Activated naive CD4-positive, alpha-beta T cell treated with anti-CD3 and anti-CD28 coated beads, Interleukin-2, amount 50 U/mL, for 72 hours (primary cell): ENCODE data around the gene TMBIM6. TPM values are rescaled to one million over a fixed set of nuclear protein-coding genes. Genes with fewer than 3 reads are reported as not detected.
A peak's percentile ranks its signal among the peaks of the same experiment; 100 is the strongest.

Experiments used
- ATAC-seq, 2 donors: fragments of 150-1000 bp; cut with Tn5 transposase; 2 replicates each; pipeline ENCODE4 v1.10.0; 2021; ENCODE audit warnings: mild to moderate bottlenecking in 2 of 2, moderate library complexity in 2 of 2
- DNase-seq, 2 donors: peaks; one replicate each; pipeline ENCODE4 v3.0.0; 2021 to 2022; ENCODE audit warnings: low spot score in 2 of 2
- H3K27ac Mint-ChIP-seq, 2 donors: one replicate each; pipeline ENCODE4 v1.8.0; 2022; ENCODE audit warnings: mild to moderate bottlenecking in 2 of 2, mixed read lengths in 2 of 2
- H3K36me3 Mint-ChIP-seq, 2 donors: one replicate each; pipeline ENCODE4 v1.8.0; 2022; ENCODE audit warnings: mixed read lengths in 2 of 2
- H3K9me3 Mint-ChIP-seq, 2 donors: one replicate each; pipeline ENCODE4 v1.8.0; 2022; ENCODE audit warnings: mixed read lengths in 2 of 2
- total RNA-seq, 2 donors: library from RNA; stranded (reverse); gene quantifications; one replicate each; pipeline ENCODE4 v1.2.3, GENCODE V29; 2022

The TMBIM6 gene
- total RNA-seq, 2 donors from 2014 or later, result 361 to 467 TPM

DNA sequence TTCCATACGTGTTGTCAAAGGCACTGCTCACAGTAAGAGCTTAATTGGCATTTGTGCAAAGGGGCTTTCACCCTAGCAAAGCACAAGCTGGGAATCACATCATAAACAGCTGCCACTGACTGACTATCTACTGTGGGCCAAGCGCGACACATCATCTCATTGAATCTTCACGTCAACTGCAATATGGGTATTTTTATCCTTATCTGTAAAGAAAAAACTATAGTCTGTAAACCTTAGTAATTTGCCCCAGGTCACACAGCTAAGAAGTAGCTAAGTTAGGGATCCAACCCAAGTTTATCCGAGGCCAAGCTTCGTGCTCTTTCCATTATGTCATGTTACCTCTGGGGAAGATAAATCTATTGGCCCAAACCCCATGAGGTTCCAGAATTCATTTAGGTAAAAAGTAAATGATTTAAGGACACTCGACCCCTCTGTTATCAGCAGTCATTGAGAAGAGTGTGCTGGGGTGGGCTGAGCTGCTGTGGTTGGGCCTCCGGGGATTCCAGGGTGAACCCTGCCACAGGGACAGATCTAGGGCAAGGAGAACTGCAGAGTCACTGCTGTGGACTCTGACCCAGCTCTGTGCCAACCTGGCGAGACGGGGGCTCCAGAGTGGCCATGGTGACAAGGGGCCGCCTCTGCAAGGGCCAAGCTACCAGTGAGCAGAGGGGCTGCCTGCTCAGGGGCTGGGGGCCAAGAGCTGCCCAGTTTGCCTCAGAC is 59.2 kb downstream of the TMBIM6 start:
- Mint-ChIP-seq H3K36me3 (no peaks in the 10 kb centered on the region), H3K9me3 (no peaks in the 10 kb centered on the region), H3K27ac (peak overlapping the region in 1 of 2 donors; percentile 93)
- peak in 1 of 2 donors; percentile 26 for DNase-seq
- no peak for ATAC-seq

- peak in 1 of 2 donors; percentile 35 for DNase-seq
- Mint-ChIP-seq H3K27ac (peak overlapping the region in 1 of 2 donors; percentile 22), H3K36me3 (no peaks in the 10 kb centered on the region), H3K9me3 (no peaks in the 10 kb centered on the region)
- no peak for ATAC-seq
These were observed 60.0 kb downstream of the TMBIM6 start for GRCh38 chr12:49801141-49802063.

DNA sequence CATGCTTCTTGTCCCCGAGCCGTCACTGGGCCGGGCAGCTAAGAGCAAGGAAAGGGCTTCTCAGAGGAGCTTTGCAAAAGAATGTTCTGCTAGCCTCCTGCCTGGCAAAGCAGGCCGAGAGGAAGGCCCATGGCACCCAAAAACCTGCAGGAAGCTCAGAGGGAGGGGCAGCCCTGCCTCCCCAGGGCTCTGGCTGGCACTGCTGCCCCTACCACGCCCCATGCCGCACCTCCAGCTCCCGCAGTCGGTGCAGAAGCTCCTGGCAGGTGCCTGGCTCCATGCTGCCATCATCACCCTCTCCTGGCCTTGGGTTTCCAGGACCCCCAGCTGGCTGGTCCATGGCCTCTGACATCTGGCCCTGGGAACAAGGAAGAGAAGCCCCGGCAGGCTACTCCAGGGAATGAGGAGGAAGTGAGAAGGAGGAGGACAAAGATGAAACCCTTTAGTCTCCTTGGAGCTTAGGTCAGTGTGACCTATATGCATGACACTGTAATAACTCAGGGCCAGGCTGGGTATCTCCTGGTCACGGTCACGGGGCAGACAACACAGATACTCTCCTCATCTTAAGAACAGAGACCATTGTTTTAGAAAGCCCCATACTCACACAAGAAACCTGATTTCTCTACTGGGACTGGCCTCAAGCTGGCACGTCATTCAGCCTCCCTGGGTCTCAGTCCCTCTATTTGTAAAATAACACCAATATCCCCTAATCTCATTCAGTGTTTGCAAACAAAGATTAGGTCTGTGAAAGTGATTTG is 62.5 kb downstream of the TMBIM6 start:
- Mint-ChIP-seq H3K36me3 (no peaks in the 10 kb centered on the region), H3K9me3 (no peaks in the 10 kb centered on the region), H3K27ac (no peak overlapping the region)
- peak in 1 of 2 donors; percentile 38 for DNase-seq
- ATAC-seq, result no peak

GRCh38 chr12:49804821-49805220 is 63.5 kb downstream of the TMBIM6 start:
- no peak for ATAC-seq
- Mint-ChIP-seq H3K9me3 (no peaks in the 10 kb centered on the region), H3K27ac (no peak overlapping the region), H3K36me3 (no peaks in the 10 kb centered on the region)
- DNase-seq, result peak in 1 of 2 donors; percentile 23

DNA sequence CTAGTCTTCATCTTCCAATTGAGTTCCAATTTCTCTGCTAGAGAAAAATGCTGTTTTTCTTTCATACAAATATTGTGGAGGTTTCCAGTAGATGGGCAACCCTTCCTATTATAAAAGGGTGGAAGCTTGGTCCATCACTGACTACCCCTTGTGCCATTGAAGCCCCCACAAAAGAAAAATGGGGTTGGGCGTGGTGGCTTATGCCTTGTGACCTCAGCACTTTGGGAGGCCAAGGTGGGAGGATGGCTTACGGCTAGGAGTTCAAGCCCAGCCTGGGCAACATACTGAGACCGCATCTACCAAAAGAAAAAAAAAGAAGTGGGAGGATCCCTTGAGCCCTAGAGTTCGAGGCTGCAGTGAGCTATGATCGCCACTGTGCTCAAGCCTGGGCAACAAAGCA is 64.1 kb downstream of the TMBIM6 start:
- no peaks in the 10 kb centered on the region for H3K9me3 Mint-ChIP-seq
- no peak overlapping the region for H3K27ac Mint-ChIP-seq
- ATAC-seq, result no peak
- peak in 1 of 2 donors; percentile 21 for DNase-seq
- H3K36me3 Mint-ChIP-seq, result no peaks in the 10 kb centered on the region

GRCh38 chr12:49806321-49806813 is 65.0 kb downstream of the TMBIM6 start:
- ATAC-seq (no peak), DNase-seq (no peak)
- H3K27ac Mint-ChIP-seq, result no peak overlapping the region
- no peaks in the 10 kb centered on the region for H3K9me3 Mint-ChIP-seq
- no peaks in the 10 kb centered on the region for H3K36me3 Mint-ChIP-seq

DNA sequence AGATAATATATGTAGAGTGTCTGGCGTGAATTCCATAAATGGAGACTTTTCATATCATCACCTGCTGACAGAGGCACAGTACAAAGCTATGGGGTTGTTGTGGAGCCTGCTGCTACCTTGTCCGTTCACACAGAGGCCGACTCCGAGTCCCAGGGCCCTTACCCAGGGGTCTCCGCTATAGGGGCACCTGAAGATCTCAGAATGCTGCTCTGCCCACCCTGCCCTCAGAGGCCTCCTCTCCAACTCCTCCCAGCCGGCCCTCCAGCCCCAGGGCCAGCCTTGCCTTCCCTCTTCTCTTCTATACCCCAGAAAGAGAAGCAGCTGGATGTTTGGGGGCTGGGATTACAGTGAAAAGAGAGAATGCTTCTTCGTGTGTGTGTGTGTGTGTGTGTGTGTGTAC is 65.5 kb downstream of the TMBIM6 start:
- no peak for DNase-seq
- no peaks in the 10 kb centered on the region for H3K36me3 Mint-ChIP-seq
- H3K27ac Mint-ChIP-seq, result no peak overlapping the region
- no peak for ATAC-seq
- H3K9me3 Mint-ChIP-seq, result no peaks in the 10 kb centered on the region

DNA sequence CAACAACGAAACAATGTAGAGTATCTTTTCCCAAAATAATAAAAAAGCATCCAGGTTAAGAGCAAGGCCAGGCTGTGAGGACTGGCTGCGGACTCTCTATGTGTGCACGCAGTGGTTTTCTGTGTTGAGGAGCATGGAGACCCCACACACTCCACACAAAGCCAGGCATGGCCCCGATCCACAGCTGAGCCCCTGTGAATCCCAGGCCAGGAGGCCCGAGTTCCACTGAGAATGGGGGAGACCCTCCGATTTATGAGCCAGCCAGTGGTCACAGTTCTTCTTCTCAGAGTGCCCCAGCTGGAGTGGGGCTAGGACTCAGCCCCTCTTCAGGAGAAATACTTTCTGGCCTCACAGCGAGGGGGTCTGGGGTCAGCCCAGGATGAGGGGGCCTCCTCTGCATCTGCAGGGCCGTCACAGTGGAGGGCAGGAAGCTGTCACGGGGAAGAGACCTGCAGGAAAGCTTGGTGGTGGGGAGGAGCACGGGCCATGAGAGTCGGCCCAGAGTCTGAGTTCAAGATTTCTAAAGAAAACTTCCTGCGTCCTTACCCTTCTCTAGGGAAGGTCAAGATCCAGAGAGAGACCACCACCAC is 66.7 kb downstream of the TMBIM6 start:
- Mint-ChIP-seq H3K27ac (no peak overlapping the region), H3K9me3 (no peaks in the 10 kb centered on the region), H3K36me3 (no peaks in the 10 kb centered on the region)
- DNase-seq (no peak), ATAC-seq (no peak)

DNA sequence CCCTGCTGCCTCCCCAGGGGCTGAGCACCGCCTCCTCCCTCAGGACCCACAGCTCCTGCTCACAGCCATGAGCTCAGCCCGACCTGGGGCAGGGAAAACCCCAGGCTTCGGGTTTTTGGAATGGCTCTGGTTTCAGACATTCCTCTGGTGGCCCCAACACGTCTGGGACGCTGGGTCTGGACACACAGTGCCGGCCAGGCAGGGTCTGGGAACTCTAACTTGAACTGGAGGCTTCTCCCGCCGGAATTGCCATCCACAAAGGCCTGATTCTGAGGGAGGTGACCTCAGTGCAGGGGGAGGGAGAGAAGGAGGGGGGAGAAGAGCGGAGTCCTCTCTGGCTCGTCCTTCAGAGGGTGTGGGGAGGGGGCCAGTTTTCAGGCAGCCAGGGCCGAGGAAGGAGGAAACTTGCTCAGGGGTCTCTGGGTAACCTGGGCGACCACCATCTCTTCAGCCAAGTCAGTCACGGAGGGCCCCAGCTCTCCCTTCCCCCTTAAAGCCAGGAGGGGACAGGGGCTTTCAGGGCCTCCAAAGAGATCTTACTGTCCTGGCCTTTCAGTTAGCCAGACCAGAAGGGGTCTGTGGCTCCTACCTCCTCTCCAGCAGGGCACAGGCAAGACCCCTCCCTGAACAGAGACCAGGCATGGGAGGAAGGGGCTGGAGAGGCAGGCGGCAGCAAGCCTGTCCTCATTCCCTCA is 67.5 kb downstream of the TMBIM6 start:
- Mint-ChIP-seq H3K27ac (no peak overlapping the region), H3K9me3 (no peaks in the 10 kb centered on the region), H3K36me3 (no peaks in the 10 kb centered on the region)
- ATAC-seq (no peak), DNase-seq (no peak)

DNA sequence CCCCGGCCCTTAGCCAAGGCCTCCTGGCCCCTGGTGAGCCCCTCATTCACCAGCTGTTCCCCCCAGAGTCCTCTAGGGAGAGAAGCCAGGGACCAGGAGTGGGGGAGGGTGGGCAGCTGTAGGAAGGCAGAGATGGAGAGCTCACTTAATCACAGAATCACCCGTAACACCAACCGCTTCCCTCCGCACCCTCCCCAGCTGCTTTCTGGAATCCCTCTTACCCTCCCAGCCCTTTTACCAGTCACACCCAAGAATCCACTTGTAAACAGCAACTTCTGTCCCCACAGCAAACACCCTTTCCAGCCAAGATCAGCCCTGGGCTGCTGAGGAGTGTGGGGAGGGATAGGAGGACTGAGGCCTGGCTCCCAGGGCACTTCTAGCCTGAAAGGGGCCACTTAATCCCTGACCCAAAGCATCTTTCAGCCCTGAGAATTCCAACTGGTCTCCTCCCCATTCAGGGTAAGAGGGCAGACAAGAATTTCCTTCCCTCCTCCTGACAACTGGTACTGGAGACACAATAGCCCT is 68.1 kb downstream of the TMBIM6 start:
- Mint-ChIP-seq H3K9me3 (no peaks in the 10 kb centered on the region), H3K27ac (peak overlapping the region in 1 of 2 donors; percentile 68), H3K36me3 (no peaks in the 10 kb centered on the region)
- ATAC-seq (no peak), DNase-seq (no peak)

GRCh38 chr12:49809906-49810389 is 68.6 kb downstream of the TMBIM6 start:
- DNase-seq, result no peak
- H3K9me3 Mint-ChIP-seq, result no peaks in the 10 kb centered on the region
- H3K27ac Mint-ChIP-seq, result no peak overlapping the region
- no peak for ATAC-seq
- H3K36me3 Mint-ChIP-seq, result no peaks in the 10 kb centered on the region

DNA sequence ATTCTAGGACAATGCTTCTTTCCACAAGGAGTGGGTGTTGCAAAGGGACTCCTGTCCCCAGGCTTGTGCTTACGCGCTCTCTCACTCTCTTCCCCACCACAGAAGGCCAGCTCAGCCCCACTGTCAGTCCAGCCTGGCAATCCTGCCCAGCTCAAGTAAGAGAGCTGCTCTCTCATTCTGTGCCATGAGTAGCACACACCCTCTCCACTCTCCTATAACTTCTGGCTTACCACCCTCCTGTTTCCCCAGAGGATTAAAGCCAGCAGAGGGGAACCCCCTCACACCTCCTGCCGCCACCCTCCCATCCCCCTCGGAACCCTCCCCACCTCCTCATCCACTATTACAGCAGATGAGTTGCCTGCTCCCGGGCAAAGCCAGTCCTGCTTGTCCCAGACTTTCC is 69.8 kb downstream of the TMBIM6 start:
- H3K27ac Mint-ChIP-seq, result peak overlapping the region in 1 of 2 donors; percentile 48
- no peak for ATAC-seq

GRCh38 chr12:49811961-49812401 is 70.6 kb downstream of the TMBIM6 start:
- Mint-ChIP-seq H3K36me3 (no peaks in the 10 kb centered on the region), H3K27ac (peak overlapping the region in 1 of 2 donors; percentile 48), H3K9me3 (no peaks in the 10 kb centered on the region)
- DNase-seq, result no peak
- ATAC-seq, result no peak

More for the DNA sequence above, 69.8 kb downstream of the TMBIM6 start:
- no peaks in the 10 kb centered on the region for H3K9me3 Mint-ChIP-seq
- no peaks in the 10 kb centered on the region for H3K36me3 Mint-ChIP-seq
- no peak for DNase-seq

DNA sequence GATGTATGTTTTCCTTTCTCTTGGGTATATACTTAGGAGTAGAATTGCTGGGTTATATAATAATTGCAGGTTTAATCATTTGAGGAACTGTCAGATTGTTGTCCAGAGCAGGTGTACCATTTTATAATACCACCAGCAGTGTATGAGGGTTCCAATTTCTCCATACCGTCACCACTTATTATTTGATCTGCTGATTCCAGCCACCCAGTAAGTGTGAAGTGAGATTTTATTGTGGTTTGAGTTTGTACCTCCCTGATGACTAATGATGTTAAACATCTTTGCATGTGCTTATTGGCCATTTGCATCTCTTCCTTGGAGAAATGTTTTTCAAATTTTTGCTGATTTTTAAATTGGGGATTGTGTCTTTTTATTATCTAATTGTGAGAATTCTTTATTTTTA is 71.8 kb downstream of the TMBIM6 start:
- H3K36me3 Mint-ChIP-seq, result no peaks in the 10 kb centered on the region
- no peak overlapping the region for H3K27ac Mint-ChIP-seq
- DNase-seq (no peak), ATAC-seq (no peak)
- no peaks in the 10 kb centered on the region for H3K9me3 Mint-ChIP-seq
